Inferior parietal cortex (tissue), 1 donor: ENCODE data around the gene SLC13A1.
"Not testable (repeated sequence)": the region's sequence is repeated elsewhere in the genome, so short reads cannot be mapped to it uniquely, and the experiment has no call there.

Experiments
- DNase-seq: peaks from one replicate; pipeline ENCODE4 v3.0.0-alpha.2; 2016; ENCODE audit errors: extremely low spot score

The SLC13A1 gene, protein sequence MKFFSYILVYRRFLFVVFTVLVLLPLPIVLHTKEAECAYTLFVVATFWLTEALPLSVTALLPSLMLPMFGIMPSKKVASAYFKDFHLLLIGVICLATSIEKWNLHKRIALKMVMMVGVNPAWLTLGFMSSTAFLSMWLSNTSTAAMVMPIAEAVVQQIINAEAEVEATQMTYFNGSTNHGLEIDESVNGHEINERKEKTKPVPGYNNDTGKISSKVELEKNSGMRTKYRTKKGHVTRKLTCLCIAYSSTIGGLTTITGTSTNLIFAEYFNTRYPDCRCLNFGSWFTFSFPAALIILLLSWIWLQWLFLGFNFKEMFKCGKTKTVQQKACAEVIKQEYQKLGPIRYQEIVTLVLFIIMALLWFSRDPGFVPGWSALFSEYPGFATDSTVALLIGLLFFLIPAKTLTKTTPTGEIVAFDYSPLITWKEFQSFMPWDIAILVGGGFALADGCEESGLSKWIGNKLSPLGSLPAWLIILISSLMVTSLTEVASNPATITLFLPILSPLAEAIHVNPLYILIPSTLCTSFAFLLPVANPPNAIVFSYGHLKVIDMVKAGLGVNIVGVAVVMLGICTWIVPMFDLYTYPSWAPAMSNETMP

GRCh38 chr7:123199883-123200282 lies at the start of gene SLC13A1:
Gene SLC13A1, minus strand, starts transcription at chr7:123199969. Its CDS starts 23 bp downstream, at chr7:123199946.
- DNase-seq = no peak

- DNase-seq = no peak
Measured at GRCh38 chr7:123244768-123245167, 45.0 kb upstream of the SLC13A1 start.

- DNase-seq = no peak
Measured at GRCh38 chr7:123242467-123243092, 42.8 kb upstream of the SLC13A1 start.

- DNase-seq = no peak
Measured at GRCh38 chr7:123241809-123242208, 42.0 kb upstream of the SLC13A1 start.

DNA sequence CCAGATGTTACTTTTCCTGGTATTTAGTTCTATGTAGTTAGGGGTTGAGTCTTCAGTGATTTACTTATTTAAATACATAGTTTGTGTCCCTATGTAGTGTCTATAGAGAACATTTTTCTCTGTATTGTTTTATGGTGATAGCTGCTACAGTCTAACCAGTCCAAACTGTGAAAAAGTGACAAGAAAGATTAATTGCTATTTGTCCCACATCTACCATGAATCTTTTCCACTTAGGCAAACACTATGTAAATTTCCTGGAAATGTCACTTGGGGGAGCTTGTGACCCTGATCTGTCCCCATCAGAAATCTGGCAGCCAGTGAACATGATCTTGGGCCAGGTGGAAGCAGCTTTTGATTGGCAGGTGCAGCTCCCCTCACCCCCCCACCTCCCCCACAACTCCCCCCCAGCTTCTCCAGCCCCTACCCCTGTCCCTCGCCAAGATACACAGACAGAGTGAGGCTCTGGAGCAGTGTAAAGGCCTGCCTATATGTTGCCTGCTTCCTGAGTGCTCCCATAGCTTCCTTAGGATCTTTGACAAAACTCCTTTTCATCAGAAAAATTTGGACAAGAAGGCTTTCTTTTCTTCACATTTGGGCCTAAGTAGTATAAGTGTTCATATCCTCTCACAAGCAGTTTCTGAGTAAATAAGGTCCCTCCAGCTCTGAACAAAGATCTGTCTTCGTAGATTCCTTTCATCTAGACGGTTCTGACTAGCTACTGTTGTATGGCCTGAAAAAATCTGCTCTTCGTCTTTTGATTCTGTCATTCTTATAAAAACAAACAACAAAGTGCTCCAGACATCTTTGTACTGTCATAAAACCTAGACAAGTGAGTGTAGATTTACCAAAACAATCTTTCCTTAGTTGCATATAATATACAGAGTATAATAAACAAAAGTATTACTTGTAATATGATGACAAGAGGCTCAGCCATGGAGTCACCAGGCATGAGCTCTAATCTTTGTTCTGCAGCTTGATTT lies 31.5 kb upstream of the SLC13A1 start:
- DNase-seq = no peak

- no peak for DNase-seq
Measured at GRCh38 chr7:123230603-123231002, 30.8 kb upstream of the SLC13A1 start.

DNA sequence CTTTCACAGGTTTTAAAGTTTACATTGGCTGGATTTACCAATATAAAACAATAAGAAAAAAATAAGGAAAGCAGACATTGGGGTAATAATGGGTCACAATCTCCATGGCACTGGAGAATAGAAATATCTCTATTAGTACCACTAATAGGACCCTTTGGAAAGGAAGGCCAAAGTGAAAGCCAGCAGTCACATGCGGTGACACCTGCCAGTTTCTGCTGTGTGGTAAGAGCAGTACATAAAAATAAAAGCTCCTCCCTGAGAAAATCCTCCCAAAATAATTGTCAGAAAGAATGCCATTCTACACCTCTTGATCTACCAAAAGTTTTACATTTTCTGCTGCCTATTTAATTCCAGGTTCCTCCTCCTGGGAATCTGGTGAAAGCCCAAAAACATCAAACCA lies 30.4 kb upstream of the SLC13A1 start:
- no peak for DNase-seq

DNA sequence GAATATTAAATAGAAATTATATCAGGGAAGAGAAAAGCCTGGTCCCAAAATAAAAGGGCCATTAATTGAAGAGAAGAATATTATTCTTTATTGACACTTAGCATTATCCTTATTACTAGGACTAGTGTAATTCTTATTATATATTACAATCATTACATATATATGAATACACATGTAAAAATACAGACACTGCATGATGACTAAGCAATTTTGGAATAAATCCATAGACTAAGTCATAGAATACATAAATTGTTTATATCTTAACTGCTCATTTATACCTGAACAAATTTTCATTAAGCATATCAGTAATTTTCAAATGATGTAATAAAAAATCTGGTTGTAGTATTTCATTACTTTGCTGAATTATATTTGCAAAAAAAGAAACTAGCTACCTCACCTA lies 29.7 kb upstream of the SLC13A1 start:
- DNase-seq = no peak

DNA sequence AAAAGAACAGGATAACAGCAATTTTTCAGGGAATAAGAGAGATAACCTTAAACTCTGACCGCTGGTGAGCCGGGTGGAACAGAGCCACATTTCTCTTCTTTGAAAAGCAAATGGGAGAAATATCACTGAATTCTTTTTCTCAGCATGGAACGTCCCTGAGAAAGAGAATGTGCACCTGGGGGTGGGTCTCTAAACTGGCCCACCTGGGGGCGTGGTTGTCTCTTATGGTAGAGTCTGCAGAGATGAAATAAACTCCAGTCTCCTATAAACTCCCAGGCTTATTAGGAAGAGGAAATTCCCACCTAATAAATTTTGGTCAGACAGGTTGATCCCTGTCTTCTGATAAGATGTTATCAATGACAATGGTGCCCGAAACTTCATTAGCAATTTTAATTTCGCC lies 27.9 kb upstream of the SLC13A1 start:
- not testable (repeated sequence) for DNase-seq

- DNase-seq = no peak
Measured at GRCh38 chr7:123220396-123220795, 20.6 kb upstream of the SLC13A1 start.

DNA sequence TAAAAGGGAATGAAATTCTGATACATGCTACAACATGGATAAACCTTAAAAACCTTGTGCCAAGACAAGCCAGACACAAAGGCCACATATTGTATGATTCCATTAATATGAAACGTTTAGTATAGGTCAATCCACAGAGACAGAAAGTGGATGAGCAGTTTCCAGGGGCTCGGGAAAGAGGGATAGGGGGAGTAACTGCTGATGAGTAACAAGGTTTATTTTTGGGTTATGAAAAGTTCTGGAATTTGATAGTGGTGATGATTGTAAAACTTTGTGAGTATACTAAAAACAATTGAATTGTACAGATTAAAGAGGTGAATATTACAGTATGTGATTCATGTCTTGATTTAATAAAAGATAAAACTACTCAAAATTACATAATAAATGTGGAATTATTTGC lies 19.1 kb upstream of the SLC13A1 start:
- no peak for DNase-seq

GRCh38 chr7:123216825-123217224 lies 17.1 kb upstream of the SLC13A1 start:
- DNase-seq = no peak

- DNase-seq = no peak
Measured at GRCh38 chr7:123215350-123215749, 15.6 kb upstream of the SLC13A1 start.

GRCh38 chr7:123211545-123211944 lies 11.8 kb upstream of the SLC13A1 start:
- DNase-seq = no peak

- DNase-seq = no peak
Measured at GRCh38 chr7:123210986-123211385, 11.2 kb upstream of the SLC13A1 start.

DNA sequence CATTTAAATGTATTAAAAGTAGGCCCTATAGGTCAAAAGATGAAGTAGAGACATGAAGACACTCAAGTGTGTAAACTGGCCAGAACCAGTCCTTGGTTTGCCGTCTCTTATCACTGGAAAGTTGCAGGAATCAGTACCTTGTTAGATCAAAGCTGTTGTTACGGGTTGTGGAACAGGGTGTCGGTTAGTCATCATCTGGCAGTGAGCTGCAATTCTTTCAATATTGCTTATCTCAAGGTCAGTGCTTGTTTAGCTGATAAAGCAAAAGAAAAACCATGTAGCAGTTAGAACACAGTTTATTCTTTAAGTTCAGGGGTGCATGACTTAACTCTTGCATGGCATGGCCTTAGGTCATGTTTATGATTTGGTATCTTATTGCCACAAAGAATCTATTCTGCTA lies 10.0 kb upstream of the SLC13A1 start:
- no peak for DNase-seq

- no peak for DNase-seq
Measured at GRCh38 chr7:123208793-123209192, 9.0 kb upstream of the SLC13A1 start.

DNA sequence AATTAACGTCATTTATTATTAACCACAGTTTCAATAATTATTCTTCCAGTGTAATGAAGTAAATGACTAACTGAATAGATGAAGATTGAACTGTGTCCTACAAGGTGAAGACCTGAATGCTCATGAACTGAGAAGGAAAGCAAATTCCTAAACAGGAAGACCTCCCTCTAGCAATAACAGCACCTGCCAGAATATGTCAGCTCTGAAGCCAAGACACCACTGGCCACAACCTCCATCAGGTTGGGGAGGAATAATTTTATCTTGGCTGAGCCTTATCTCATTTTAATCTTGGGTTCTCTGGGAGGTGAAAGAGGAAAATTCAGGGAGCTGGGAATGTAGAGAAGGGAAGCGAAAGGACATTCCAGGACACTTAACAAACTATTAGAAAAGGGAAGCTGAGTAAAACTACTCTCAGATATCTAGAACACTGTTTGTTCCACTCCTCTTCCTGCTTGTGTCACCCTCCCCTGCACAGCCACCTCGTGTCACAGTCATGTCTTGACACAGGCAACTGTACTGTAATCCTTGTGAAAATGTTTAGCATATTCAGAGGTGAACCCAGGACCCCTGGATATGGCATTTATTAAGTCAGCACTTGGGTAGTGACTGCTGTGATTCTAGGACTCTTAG lies 4.6 kb upstream of the SLC13A1 start:
- DNase-seq = no peak

GRCh38 chr7:123201901-123202300 lies 2.1 kb upstream of the SLC13A1 start:
- no peak for DNase-seq

GRCh38 chr7:123198668-123199652 lies 809 bp downstream of the SLC13A1 start:
- no peak for DNase-seq
